BJ (cell line): ENCODE measurements around the gene OR1L4. TPM values are rescaled to one million over a fixed set of nuclear protein-coding genes. Genes with fewer than 3 reads are reported as not detected.

Experiments used
- CTCF ChIA-PET: fragments of 350-600 bp; formaldehyde crosslinking; extraction: SDS; loops from one replicate; lab custom pipeline; 2021; ENCODE audit warnings: antibody characterized with exemption, inconsistent platforms; lab: Yijun Ruan, JAX
- POLR2A ChIA-PET: fragments of 300-600 bp; sonication (Branson Sonifier 250); formaldehyde crosslinking; extraction: SDS; loops from one replicate; lab custom pipeline; 2021; ENCODE audit warnings: antibody characterized with exemption; lab: Charles Lee
- DNase-seq: peaks from one replicate; pipeline ENCODE4 v3.0.0-alpha.2; 2011; ENCODE audit warnings: low read depth
- H3K27me3 ChIP-seq: 2 replicates; pipeline ENCODE4 v1.6.0; 2011; ENCODE audit warnings: low read length; ENCODE audit not compliant: control insufficient read depth, insufficient read depth
- H3K36me3 ChIP-seq: 2 replicates; pipeline ENCODE4 v1.5.1; 2011; ENCODE audit warnings: low read length; ENCODE audit not compliant: control insufficient read depth, insufficient read depth
- H3K4me3 ChIP-seq: 2 replicates; pipeline ENCODE4 v1.5.1; 2011; ENCODE audit warnings: low read depth, mild to moderate bottlenecking, control low read depth, low read length
- CTCF ChIP-seq: IDR thresholded peaks from 2 replicates; pipeline ENCODE4 v1.5.1; 2011; ENCODE audit warnings: low read depth, mild to moderate bottlenecking, control low read depth, inconsistent platforms, low read length, moderate library complexity; ENCODE audit not compliant: insufficient read depth
- polyA minus RNA-seq: library from RNA; depleted of rRNA, polyadenylated mRNA; stranded (reverse); fragments of >200 nt; gene quantifications from 2 replicates; pipeline ENCODE4 v1.2.3, GENCODE V29; 2011; rRNA and poly(A)+ RNA removed
- polyA plus RNA-seq: library from polyadenylated mRNA; depleted of rRNA; stranded (reverse); fragments of >200 nt; gene quantifications from 2 replicates; pipeline ENCODE4 v1.2.3, GENCODE V29; 2011; rRNA removed

Gene OR1L4
- polyA plus RNA-seq (not detected in 2 replicates), polyA minus RNA-seq (not detected in 2 replicates)

- DNase-seq, result no peak
- no peak for TF ChIP-seq CTCF
- no peaks in the 10 kb centered on the region for H3K27me3 ChIP-seq
- CTCF ChIA-PET, result no interaction called here
- no peaks in the 10 kb centered on the region for H3K36me3 ChIP-seq
- H3K4me3 ChIP-seq, result no peak within 1 kb of the TSS
- POLR2A ChIA-PET, result no interaction called here
These were observed at the start of gene OR1L4 for GRCh38 chr9:122723690-122724089. Gene OR1L4, plus strand, starts transcription at chr9:122723990. Its CDS starts 0 bp downstream, at chr9:122723990.

- no peak for TF ChIP-seq CTCF
- H3K27me3 ChIP-seq, result no peaks in the 10 kb centered on the region
- H3K36me3 ChIP-seq, result no peaks in the 10 kb centered on the region
- ChIA-PET CTCF (no interaction called here), POLR2A (no interaction called here)
- no peak overlapping the region for H3K4me3 ChIP-seq
- DNase-seq, result no peak
These were observed 38.9 kb upstream of the OR1L4 start for GRCh38 chr9:122684851-122685250.

- Histone ChIP-seq H3K27me3 (no peaks in the 10 kb centered on the region), H3K4me3 (no peak overlapping the region), H3K36me3 (no peaks in the 10 kb centered on the region)
- CTCF ChIA-PET, result no interaction called here
- POLR2A ChIA-PET, result no interaction called here
- no peak for TF ChIP-seq CTCF
- DNase-seq, result no peak
These were observed 28.1 kb upstream of the OR1L4 start for GRCh38 chr9:122695696-122696095.

GRCh38 chr9:122718038-122718437, 5.8 kb upstream of the OR1L4 start:
- CTCF ChIA-PET, result interaction anchor here (1.7 kb wide), 1 partner anchor 13 kb away, joined by 3 read pairs; no protein-coding TSS in a partner anchor
- POLR2A ChIA-PET, result no interaction called here
- H3K4me3 ChIP-seq, result no peak overlapping the region
- no peaks in the 10 kb centered on the region for H3K27me3 ChIP-seq
- no peak for DNase-seq
- no peaks in the 10 kb centered on the region for H3K36me3 ChIP-seq
- no peak for TF ChIP-seq CTCF

DNA sequence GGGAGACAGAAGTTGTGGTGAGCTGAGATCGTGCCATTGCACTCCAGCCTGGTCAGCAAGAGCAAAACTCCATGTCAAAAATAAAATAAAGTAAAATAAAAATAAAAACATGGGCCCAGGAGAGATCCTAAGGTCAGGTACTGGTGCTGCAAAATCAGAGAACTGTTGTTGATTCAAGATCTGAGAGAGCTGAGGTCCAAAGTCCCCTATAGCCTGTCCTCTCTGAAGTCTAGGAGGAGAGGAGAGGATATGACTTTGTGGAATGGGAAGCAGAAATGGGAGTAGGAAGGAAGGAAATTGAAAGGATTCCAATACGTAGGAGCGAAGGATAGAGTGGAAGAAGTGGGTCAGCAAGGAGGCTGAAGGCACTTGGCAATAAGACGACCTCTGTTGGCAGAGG, 4.6 kb upstream of the OR1L4 start:
- ChIA-PET POLR2A (no interaction called here), CTCF (interaction anchor here (0.6 kb wide), 1 partner anchor 25 kb away, joined by 3 read pairs; no protein-coding TSS in a partner anchor)
- Histone ChIP-seq H3K27me3 (no peaks in the 10 kb centered on the region), H3K36me3 (no peaks in the 10 kb centered on the region), H3K4me3 (no peak overlapping the region)
- no peak for TF ChIP-seq CTCF
- no peak for DNase-seq
